Activated T-helper 1 cell treated with Interleukin-2 at 50 U/mL for 16 hours (primary cell): ENCODE measurements around the gene TANC1.
"Not testable (repeated sequence)": the region's sequence is repeated elsewhere in the genome, so short reads cannot be mapped to it uniquely, and the experiment has no call there.

ENCODE experiments used
- DNase-seq: peaks from one replicate; pipeline ENCODE4 v3.0.0-alpha.2; 2020; ENCODE audit warnings: low read depth

Gene TANC1

DNA sequence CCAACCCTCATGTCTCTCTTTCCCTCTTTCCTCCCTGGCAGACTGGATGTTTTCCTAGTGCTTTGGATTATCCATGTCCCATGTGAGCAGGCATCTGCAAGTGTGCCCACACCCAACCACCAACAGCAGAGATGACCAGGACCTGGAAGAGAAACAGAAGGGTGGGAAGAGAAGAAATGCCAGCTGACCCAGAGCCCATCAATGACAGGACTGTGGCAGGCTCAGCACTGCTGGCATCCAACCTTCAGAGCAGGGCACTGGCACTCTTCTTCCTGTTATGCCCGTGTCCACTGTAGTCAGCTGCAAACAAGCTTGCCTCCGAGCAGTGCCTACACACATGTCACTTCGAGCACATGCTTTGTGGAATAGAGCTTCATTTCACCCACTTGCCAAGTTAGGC lies 121.1 kb downstream of the TANC1 start:
- DNase-seq: no peak

DNA sequence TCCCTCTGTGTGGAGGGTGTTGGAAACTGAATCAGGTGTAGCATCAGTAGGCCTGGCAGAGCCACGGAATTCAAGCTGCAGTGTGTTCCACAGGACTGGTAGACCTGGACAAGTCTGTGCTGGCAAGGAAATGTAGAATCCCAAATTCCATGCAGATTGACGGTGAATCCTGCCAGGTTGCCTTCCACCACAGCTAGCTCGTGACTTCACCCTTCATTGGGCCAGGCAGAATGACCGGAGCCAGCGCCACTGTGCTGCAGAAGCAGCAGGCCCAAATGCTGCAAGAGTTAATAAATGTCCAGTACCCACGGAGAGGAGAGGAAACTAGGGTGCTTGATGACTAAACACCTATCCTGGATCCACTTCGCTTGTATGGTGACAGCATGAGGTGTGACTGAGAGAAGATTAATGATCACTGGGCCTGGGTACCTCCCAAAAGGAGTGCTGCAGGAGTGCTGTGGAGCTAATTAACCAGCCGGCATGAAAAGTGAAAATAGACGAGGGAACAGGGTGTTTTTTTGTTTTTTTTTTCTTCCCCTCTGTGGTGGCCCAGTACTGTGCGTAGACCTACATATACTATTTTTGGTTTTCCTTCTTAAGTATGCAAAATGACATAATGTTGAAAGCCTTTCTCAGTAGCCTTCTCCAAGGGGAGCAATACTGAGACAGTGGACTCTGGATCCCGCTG lies 122.2 kb downstream of the TANC1 start:
- DNase-seq: no peak

DNA sequence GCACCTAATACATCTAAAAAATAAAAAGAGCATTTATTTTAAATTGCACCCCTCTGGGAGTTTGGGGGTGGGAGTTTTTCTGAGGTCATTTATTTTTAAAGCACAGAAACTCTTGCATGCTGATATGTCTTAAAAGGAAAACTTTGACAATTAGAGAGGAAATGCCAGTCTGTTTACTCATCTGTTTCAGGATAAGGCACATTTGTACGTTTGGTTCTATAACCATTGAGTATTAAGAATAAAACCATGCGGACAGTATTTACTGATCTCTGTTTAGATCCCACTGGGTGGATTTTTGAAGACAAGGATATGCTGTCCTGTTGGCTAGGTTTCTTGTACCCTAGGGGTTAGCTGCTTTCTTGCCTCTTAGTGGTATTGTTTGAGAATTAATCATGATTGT lies 122.9 kb downstream of the TANC1 start:
- no peak for DNase-seq

DNA sequence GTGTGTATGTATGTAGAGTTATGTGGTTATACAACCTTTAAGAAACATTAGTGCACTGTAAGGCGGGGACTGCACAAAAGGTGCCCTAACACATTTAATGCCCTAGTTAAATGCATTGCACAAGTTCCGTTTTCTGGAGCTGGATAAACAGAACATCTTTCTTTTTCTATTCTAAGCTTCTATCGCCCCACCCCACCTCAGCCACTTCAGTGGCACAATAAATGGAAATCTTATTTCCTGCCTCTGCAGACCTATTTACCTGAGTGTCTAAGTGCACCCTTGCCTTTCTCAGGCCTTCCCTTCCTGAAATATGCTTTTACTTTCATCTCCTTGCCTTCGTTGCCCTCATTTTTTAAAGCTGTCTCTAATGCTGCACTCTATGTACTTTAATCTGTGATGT lies 123.5 kb downstream of the TANC1 start:
- DNase-seq: no peak

DNA sequence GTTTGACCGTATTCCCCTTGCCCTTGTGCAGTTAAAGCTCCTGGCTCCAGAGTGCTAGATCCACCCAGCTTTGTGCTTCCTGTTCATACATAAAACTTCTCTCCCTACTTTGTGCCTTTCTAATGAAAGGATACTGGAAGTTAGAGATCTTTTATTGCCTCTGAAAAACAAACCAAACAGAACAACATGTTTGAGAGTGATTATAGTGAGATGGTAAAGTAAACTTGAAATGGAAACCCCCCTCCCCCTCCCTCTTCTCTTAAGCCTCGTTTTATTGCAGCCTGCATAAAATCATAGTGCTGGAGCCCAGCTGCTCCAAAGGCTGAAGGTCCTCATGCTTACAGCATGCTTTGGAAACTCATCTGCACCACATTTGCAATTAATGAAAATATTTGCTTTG lies 125.1 kb downstream of the TANC1 start:
- DNase-seq: no peak

DNA sequence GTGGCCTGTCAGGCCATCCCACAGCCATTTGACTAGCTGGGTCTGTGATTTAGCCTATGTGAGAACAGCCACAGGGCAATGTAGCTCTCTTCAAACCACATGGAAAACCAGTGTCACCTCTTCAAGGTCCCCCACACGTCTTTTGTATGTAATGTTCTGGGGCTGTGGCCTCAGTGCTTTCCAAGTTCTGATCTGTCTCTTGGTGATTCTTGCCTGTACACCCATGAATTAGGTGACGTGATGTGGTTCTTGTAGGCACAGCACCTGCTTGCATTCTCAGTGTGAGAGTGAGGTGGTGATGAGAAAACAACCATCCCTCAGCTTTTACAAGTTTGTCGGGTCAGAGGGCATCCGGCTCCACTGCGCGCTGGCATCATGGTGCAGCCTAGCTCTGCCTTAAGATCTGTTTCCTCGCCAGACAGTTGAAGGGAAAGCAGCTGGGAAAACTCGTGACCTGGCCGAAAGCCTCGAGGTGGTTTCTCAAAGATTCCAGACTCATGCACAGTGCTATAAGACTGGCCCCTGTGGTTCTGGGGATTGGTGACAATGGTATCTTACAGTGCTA lies 125.8 kb downstream of the TANC1 start:
- no peak for DNase-seq

DNA sequence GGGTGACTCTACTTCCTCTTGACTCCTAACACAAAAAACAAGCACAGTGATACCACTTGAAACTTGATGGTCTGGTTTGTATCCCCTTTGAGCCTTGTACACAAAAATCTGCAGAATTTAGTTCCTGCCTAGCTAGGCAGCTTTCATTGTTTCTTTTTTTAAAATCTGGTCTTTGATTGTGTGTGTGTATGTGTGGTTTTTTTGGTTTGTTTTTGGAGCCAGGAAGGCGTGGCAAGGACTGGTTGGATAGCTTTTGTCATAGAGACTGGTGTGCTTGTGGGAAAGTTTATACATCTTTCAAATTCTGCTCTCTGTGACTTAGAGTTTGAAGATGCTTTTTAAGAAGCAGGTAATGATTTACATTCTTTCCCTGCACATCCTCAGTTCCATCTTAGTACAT lies 127.4 kb downstream of the TANC1 start:
- no peak for DNase-seq

DNA sequence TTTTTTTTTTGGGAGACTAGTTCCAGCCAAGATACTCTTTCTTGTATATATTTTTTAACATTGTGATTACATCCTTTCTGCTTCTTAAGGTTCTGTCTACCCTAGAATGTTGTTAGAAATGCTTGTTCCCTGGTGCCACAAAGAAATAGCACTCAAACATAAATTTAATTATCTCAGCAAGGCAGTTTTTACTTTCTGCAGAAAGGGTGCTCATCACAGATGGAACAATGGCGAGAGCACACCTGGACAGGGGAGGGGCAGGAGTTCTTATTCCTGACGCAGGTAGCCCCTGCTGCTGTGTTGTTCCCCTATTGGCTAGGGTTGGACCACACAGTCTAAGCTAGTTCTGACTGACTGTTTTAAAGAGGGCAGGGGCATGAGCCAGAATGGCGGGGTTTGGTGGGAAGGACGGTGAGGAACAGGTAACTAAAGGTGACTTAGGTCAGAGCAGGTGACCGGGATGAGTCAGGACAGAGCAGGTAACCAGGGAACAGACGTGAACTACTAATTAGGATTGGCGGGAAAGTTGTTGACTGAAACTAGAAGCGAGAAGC lies 127.9 kb downstream of the TANC1 start:
- not testable (repeated sequence) for DNase-seq

DNA sequence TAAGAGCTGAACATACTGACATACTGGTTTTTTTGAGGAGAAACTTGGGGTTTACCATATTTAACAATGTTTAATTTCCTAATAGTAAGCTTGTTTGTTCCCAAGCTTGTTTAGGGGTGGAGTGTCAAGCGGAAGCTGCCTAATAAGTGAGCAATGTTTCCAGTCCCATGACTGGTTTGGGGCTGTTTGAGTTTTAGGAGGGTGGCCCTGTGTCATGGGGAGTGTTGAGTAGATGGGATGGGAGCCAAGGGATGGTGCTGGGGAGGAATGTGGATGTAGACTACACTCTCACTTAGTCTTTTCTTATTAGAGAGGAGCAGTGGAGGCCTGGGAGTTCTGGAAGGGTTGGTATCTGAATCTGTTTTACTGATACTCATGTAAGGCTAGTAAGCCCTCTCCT lies 128.5 kb downstream of the TANC1 start:
- DNase-seq: no peak

DNA sequence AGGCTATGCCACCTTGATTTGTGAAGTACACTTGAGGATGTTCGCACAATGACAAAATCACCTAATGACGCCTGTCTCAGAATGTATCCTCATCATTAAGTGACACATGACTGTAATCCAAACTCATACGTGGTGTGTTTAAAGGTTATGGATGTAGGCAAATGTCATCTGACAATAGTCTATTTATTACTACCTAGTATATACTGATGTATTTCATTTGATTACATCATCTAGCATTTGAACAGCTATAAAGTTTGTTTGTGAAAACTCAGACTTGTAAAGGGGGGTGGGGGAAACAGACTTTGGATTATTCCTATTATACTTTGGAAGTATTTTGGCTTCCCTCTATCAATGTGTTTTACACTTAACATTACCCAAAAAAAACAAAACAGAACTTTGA lies 129.9 kb downstream of the TANC1 start:
- no peak for DNase-seq

DNA sequence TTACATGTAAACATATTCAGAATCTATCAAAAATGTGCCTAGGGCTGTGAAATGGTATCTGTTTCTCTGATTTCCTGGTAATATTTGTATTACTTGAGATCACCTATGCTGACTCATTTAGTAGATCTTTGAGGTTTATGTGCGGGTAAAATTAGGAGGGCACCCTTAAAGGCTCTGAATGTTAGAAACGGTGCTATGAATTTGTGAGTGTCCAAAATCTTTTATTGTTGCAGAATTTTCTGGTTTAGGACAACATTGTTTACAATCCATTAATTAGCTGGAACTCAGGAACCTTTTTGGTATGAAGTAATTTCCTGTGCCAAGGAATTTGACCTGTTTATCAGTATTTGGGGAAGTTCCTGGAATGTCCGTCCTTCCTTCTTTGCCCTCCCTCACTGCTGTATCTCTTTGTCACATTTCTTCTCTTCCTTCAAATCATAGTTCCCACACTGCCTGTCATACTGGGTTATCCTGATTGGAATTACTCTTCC lies 130.5 kb downstream of the TANC1 start:
- DNase-seq: no peak

DNA sequence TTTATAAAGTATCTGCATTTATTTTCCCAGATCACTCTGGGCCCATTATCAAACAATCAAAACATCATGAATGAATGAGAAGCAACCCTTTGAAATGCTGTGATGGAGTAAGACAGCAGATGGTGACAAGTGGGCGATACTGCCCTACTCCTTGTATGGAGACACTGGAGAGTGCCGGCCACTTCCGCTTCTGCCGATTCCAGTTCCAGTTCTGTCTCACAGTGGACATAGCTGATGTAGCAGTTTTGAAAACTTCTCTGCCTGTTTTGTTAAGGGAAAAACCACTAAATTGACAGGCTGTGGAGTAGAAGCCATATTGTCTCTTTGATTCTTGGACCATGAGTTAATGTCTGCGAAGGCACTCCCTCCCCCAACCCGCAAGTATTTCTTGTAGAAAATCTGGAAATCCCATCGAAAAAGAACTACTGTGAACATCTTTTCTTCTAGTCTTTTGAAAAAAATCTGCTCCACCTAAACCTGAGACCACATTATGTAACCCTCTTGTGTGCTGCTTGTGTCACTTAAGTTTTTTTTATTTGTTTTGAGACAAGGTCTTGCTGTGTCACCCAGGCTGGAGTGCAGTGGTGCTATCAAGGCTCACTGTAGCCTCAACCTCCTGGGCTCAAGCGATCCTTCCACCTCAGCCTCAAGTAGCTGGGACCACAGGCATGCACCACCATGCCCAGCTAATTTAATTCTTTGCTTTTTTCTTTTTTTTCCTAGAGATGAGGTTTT lies 133.5 kb downstream of the TANC1 start:
- no peak for DNase-seq

DNA sequence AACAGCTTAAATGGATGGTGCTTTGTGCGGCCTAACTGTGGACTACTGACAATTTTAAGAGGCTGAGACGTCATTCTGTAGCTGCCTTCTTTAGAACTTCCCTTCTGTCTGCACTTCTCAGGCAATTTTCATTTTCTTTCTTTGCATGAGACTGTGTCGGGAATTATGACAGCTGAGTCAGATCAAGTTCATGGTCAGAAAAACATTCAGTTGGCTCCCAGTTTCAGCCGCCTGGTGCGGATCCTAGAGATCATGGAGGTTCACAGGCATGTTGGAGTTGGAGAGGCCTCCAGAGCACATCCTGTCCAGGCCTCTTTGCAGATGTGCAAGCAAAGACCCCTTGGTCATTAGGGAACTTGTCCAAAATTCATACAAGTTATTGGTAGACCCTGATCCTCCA lies 135.0 kb downstream of the TANC1 start:
- no peak for DNase-seq

DNA sequence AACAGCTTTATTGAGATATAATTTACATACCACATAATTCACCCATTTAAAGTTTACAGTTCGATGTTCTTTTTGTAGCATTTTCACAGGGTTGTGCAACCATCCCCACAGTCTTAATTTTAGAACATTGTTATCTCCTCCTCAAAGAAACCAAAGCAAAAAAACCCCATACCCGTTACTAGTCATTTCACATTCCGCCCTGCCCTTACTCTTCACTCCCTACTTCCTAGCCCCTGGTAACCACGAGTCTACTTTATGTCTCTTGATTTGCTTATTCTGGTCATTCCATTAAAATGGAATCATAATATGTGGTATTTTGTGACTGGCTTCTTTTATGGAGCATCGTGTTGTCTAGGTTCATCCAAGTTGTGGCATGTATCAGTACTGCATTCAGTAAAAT lies 137.7 kb downstream of the TANC1 start:
- DNase-seq: no peak

DNA sequence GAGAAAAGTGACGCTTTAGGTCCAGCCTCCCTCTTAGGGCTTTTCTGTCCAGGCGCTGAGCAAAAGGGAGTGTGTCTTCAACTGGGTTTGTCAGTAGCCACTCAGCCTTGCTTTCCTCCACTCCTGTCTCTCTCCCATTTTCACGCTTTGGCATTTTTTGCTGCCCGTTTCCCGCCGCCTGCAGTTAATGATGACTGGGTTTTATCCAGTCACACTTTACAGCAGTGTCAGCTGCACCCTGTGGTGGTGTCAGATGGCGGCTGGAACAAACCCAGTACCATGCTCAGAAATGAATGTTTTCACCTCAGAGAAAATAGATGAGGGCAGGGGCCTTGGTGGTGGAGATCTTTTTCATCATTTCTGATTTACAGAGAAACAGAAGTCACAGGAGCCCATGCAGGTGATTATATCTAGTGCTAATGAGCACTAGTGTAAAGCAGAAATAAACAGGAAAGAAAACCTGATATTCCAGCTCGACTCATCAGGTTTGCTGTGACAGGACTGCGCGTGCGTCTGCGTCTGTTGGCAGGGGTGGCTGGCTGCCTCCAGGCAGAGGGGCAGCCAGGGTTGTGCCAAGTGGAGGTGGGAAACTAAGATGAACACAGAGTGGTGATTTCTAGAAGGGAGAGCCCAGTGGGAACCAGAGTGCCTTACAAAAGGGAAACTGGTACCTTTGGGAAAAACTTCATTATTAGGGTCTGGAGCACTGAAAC lies 139.9 kb downstream of the TANC1 start:
- no peak for DNase-seq

DNA sequence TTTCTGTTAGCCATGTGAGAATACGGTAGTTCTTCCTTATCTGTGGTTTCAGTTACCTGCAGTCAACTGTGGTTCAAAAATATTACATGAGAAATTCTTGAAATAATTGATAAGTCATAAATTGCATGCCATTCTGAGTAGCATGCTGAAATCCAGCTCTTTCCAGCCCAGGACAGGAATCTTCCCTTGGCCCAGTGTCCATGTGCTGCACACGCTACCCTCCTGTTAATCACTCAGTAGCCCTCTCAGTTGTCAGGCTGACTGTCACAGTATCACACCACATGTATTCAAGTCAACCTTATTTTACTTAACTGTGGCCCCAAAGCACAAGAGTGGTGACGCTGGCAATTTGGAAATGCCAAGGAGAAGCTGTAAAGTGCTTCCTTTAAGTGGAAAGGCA lies 141.1 kb downstream of the TANC1 start:
- no peak for DNase-seq

DNA sequence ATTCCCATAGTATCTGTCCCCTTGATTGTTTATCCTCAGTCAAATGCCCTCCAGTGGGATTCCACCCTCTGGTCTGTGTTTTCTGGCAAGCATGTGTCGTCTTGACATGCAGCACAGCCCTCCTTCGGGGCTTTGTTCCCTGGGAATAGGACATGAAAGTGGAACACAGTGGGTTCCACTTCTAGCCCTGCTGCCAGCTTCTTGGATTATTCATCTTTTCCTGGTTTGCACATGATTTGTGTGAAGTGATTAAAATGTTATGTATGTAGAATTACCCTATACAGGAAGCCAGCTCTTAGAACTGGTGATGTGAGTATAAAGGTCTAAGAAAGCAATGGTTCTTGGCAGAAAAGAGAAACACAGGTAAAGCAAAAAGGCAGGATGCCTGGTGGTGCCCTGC lies 142.3 kb downstream of the TANC1 start:
- DNase-seq: no peak

DNA sequence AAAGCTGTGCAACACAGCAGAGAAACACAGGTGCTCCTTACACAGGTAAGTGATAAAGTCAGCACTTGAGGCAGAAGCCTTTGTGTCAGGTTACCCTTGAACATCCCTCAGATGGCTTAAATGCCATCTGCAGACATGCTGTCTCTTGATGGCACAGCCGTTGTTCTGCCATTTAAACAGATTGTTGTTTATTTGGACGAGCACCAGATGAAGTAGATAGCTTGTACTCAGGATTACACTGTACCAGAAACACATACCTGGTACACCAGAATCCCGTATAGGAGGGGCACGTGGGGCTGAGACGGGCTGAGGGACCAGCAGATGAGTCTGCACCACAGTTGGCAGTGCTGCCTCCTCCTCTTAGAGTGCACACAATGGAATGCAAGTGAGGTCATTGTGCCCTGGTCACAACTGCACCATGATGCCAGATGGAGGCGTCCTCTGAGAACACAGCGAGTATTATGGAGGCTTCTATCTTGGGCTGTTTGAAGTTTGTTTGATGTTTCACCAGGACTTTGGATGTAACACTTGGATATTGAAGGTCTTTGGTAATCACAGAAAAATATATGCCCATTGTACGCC lies 143.0 kb downstream of the TANC1 start:
- DNase-seq: no peak

DNA sequence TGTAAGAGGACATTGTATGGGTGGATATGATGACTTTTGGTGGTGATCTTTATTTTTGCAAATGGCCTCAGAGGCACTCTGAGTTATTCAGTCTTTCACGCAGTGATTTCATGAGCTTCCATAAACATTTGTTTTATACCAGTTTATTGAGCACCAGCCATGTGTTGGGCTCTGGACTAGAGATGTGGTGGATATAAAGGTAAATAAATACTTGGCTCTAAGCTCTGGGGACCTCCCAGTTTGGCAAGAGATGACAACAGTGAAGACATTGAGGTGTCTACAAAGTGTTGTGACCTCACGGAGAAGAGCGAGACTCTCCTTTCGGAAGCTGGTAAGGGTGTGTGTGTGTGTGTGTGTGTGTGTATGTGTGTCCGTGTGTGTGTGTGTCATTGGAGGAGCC lies 146.4 kb downstream of the TANC1 start:
- no peak for DNase-seq

DNA sequence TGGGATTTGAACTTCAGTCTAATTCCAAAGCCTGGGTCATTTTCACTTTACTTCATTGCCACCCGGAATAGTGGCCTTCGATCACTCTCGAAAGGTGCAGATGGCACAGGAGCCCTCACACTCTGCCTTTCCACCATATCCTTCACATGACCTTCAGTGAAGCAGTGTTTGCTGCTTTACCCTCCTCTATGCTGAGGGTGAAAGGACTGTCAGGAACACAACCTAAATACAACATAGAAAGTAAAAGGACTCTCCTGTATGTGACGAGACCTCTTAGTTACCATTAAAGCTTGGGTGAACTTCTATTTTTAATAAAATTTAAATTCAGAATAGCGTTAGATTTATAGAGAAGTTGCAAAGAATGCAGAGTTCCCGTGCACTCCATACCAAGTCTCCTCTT lies 148.5 kb downstream of the TANC1 start:
- no peak for DNase-seq

DNA sequence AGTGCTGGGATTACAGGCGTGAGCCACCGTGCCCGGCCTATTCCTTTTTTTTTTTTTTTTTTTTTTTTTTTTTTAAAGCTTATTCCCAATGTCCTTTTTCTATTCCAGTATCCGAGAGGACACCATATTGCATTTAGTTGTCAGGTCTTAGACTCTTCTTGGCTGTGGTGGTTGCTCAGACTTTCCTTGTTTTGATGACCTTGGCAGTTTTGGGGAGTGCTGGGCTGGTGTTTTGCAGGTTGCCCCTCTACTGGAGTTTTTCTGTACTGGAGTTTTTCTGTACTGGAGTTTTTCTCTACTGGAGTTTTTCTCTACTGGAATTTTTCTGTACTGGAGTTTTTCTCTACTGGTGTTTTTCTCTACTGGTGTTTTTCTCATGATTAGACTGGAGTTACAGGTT lies 149.2 kb downstream of the TANC1 start:
- no peak for DNase-seq
